ENCODE data around the gene ACLY. TPM values are rescaled to one million over a fixed set of nuclear protein-coding genes. Genes with fewer than 3 reads are reported as not detected.
A peak's percentile ranks its signal among the peaks of the same experiment; 100 is the strongest.

ACLY gene
- total and polyA plus RNA-seq, 7 experiments from 2014 or later = 42.7 to 154 (median 67.9) TPM

- no peaks in the 10 kb centered on the region for H3K9me3 ChIP-seq (ENCODE audit: control insufficient read depth in 2 of 3, low read length in 3 of 3)
- Mint-ChIP-seq H3K4me1 (peaks cover 0 to 23% (median 3%) of the 10 kb centered on the region in 7 donors), H3K27ac (no peak overlapping the region), H3K9me3 (peaks cover 0 to 2% (median 0%) of the 10 kb centered on the region in 11 donors), H3K27me3 (no peaks in the 10 kb centered on the region), H3K36me3 (peaks cover 0 to 49% (median 12%) of the 10 kb centered on the region in 5 donors), H3K4me3 (no peak overlapping the region)
- intact Hi-C loops (cut with micrococcal nuclease) = no loop called here
- ChIA-PET POLR2A (interaction anchor here (0.7 kb wide), 1 partner anchor 1993 kb away, joined by 3 read pairs; no protein-coding TSS in a partner anchor), CTCF (interaction anchor here (0.6 kb wide), 1 partner anchor 30 kb away, joined by 3 read pairs; no protein-coding TSS in a partner anchor)
- no peak overlapping the region for H3K4me3 ChIP-seq (ENCODE audit: low read length)
- H3K27ac ChIP-seq (ENCODE audit: low read depth, low read length) = no peak overlapping the region
- peaks cover 9 to 64% (median 12%) of the 10 kb centered on the region in 3 experiments for H3K36me3 ChIP-seq (ENCODE audit: control insufficient read depth in 2 of 3, insufficient read depth in 3 of 3, low read length in 3 of 3)
- H3K4me1 ChIP-seq (ENCODE audit: control insufficient read depth in 2 of 2, insufficient read depth in 2 of 2, low read length in 2 of 2) = no peaks in the 10 kb centered on the region
- DNase-seq = no peak
- H3K27me3 ChIP-seq (ENCODE audit: control insufficient read depth in 2 of 2, insufficient read depth in 2 of 2, low read length in 2 of 2) = no peaks in the 10 kb centered on the region
- no peak for ATAC-seq
These were observed 45.0 kb downstream of the ACLY start for GRCh38 chr17:41873559-41874292.

GRCh38 chr17:41871789-41872188, 47.0 kb downstream of the ACLY start:
- H3K4me1 Mint-ChIP-seq = peaks cover 0 to 28% (median 12%) of the 10 kb centered on the region in 7 donors
- Histone ChIP-seq H3K9me3 (ENCODE audit: control insufficient read depth in 2 of 3, low read length in 3 of 3) (no peaks in the 10 kb centered on the region), H3K4me3 (ENCODE audit: low read length) (no peak overlapping the region), H3K36me3 (ENCODE audit: control insufficient read depth in 2 of 3, insufficient read depth in 3 of 3, low read length in 3 of 3) (peaks cover 0 to 58% (median 3%) of the 10 kb centered on the region in 3 experiments), H3K4me1 (ENCODE audit: control insufficient read depth in 2 of 2, insufficient read depth in 2 of 2, low read length in 2 of 2) (no peaks in the 10 kb centered on the region), H3K27me3 (ENCODE audit: control insufficient read depth in 2 of 2, insufficient read depth in 2 of 2, low read length in 2 of 2) (no peaks in the 10 kb centered on the region), H3K27ac (ENCODE audit: low read depth, low read length) (no peak overlapping the region)
- intact Hi-C loops (cut with micrococcal nuclease) = no loop called here
- peak overlapping the region in 2 of 9 donors; percentile 12 to 30 for H3K27ac Mint-ChIP-seq
- peaks cover 0 to 39% (median 9%) of the 10 kb centered on the region in 5 donors for H3K36me3 Mint-ChIP-seq
- POLR2A ChIA-PET = no interaction called here
- H3K9me3 Mint-ChIP-seq = peaks cover 0 to 2% (median 0%) of the 10 kb centered on the region in 11 donors
- no peak for ATAC-seq
- CTCF ChIA-PET = no interaction called here
- DNase-seq = no peak
- no peak overlapping the region for H3K4me3 Mint-ChIP-seq
- no peaks in the 10 kb centered on the region for H3K27me3 Mint-ChIP-seq

- DNase-seq (no peak), ATAC-seq (no peak)
- Histone ChIP-seq H3K27ac (ENCODE audit: low read depth, low read length) (no peak overlapping the region), H3K36me3 (ENCODE audit: control insufficient read depth in 2 of 3, insufficient read depth in 3 of 3, low read length in 3 of 3) (peaks cover 0 to 58% (median 3%) of the 10 kb centered on the region in 3 experiments), H3K4me3 (ENCODE audit: low read length) (no peak overlapping the region), H3K4me1 (ENCODE audit: control insufficient read depth in 2 of 2, insufficient read depth in 2 of 2, low read length in 2 of 2) (no peaks in the 10 kb centered on the region), H3K9me3 (ENCODE audit: control insufficient read depth in 2 of 3, low read length in 3 of 3) (no peaks in the 10 kb centered on the region), H3K27me3 (ENCODE audit: control insufficient read depth in 2 of 2, insufficient read depth in 2 of 2, low read length in 2 of 2) (no peaks in the 10 kb centered on the region)
- Mint-ChIP-seq H3K4me3 (no peak overlapping the region), H3K4me1 (peaks cover 0 to 29% (median 12%) of the 10 kb centered on the region in 7 donors), H3K36me3 (peaks cover 0 to 39% (median 9%) of the 10 kb centered on the region in 5 donors), H3K27ac (peak overlapping the region in 6 of 9 donors; percentile 5 to 66 (median 30)), H3K27me3 (no peaks in the 10 kb centered on the region), H3K9me3 (peaks cover 0 to 2% (median 0%) of the 10 kb centered on the region in 11 donors)
- intact Hi-C loops (cut with micrococcal nuclease) = no loop called here
- ChIA-PET POLR2A (no interaction called here), CTCF (no interaction called here)
These were observed 48.1 kb downstream of the ACLY start for GRCh38 chr17:41870627-41871026.

- H3K27ac Mint-ChIP-seq = peak overlapping the region in 4 of 9 donors; percentile 28 to 68 (median 50)
- Histone ChIP-seq H3K36me3 (ENCODE audit: control insufficient read depth in 2 of 3, insufficient read depth in 3 of 3, low read length in 3 of 3) (peaks cover 0 to 58% (median 3%) of the 10 kb centered on the region in 3 experiments), H3K4me3 (ENCODE audit: low read length) (no peak overlapping the region), H3K4me1 (ENCODE audit: control insufficient read depth in 2 of 2, insufficient read depth in 2 of 2, low read length in 2 of 2) (no peaks in the 10 kb centered on the region), H3K27me3 (ENCODE audit: control insufficient read depth in 2 of 2, insufficient read depth in 2 of 2, low read length in 2 of 2) (no peaks in the 10 kb centered on the region), H3K9me3 (ENCODE audit: control insufficient read depth in 2 of 3, low read length in 3 of 3) (no peaks in the 10 kb centered on the region), H3K27ac (ENCODE audit: low read depth, low read length) (no peak overlapping the region)
- POLR2A ChIA-PET = no interaction called here
- intact Hi-C loops (cut with micrococcal nuclease) = no loop called here
- peaks cover 0 to 39% (median 9%) of the 10 kb centered on the region in 5 donors for H3K36me3 Mint-ChIP-seq
- DNase-seq (no peak), ATAC-seq (no peak)
- peaks cover 0 to 32% (median 12%) of the 10 kb centered on the region in 7 donors for H3K4me1 Mint-ChIP-seq
- H3K4me3 Mint-ChIP-seq = no peak overlapping the region
- CTCF ChIA-PET = no interaction called here
- H3K27me3 Mint-ChIP-seq = no peaks in the 10 kb centered on the region
- peaks cover 0 to 3% (median 0%) of the 10 kb centered on the region in 11 donors for H3K9me3 Mint-ChIP-seq
These were observed 48.7 kb downstream of the ACLY start for GRCh38 chr17:41870097-41870496.

GRCh38 chr17:41869426-41869825, 49.3 kb downstream of the ACLY start:
- peaks cover 0 to 32% (median 12%) of the 10 kb centered on the region in 7 donors for H3K4me1 Mint-ChIP-seq
- Histone ChIP-seq H3K27me3 (ENCODE audit: control insufficient read depth in 2 of 2, insufficient read depth in 2 of 2, low read length in 2 of 2) (no peaks in the 10 kb centered on the region), H3K4me3 (ENCODE audit: low read length) (no peak overlapping the region), H3K27ac (ENCODE audit: low read depth, low read length) (no peak overlapping the region), H3K4me1 (ENCODE audit: control insufficient read depth in 2 of 2, insufficient read depth in 2 of 2, low read length in 2 of 2) (peaks cover 0 to 1% of the 10 kb centered on the region in 2 donors), H3K36me3 (ENCODE audit: control insufficient read depth in 2 of 3, insufficient read depth in 3 of 3, low read length in 3 of 3) (peaks cover 0 to 61% (median 3%) of the 10 kb centered on the region in 3 experiments), H3K9me3 (ENCODE audit: control insufficient read depth in 2 of 3, low read length in 3 of 3) (no peaks in the 10 kb centered on the region)
- H3K9me3 Mint-ChIP-seq = peaks cover 0 to 3% (median 0%) of the 10 kb centered on the region in 11 donors
- H3K4me3 Mint-ChIP-seq = peak overlapping the region in 1 of 10 donors; percentile 44
- ChIA-PET POLR2A (interaction anchor here (0.8 kb wide), 1 partner anchor 310 kb away, joined by 3 read pairs; no protein-coding TSS in a partner anchor), CTCF (no interaction called here)
- peak overlapping the region in 4 of 9 donors; percentile 13 to 68 (median 42) for H3K27ac Mint-ChIP-seq
- no peaks in the 10 kb centered on the region for H3K27me3 Mint-ChIP-seq
- ATAC-seq = no peak
- intact Hi-C loops (cut with micrococcal nuclease) = loop anchor here (5.0 to 10.0 kb wide), 4 partner anchors 135 to 1222 kb away; partner anchors contain the start of genes DNAJC7 (in 1 of the 2), HAP1 (in 1 of the 2), NAGLU (in 1 of the 2) and SMARCE1 (in 1 of the 2)
- DNase-seq = no peak
- peaks cover 0 to 39% (median 9%) of the 10 kb centered on the region in 5 donors for H3K36me3 Mint-ChIP-seq

GRCh38 chr17:41868568-41868967, 50.2 kb downstream of the ACLY start:
- Mint-ChIP-seq H3K27me3 (no peaks in the 10 kb centered on the region), H3K4me1 (peaks cover 0 to 32% (median 12%) of the 10 kb centered on the region in 7 donors), H3K9me3 (peaks cover 0 to 3% (median 0%) of the 10 kb centered on the region in 11 donors), H3K4me3 (peak overlapping the region in 4 of 10 donors; percentile 6 to 51 (median 25)), H3K27ac (peak overlapping the region in 8 of 9 donors; percentile 2 to 87 (median 64)), H3K36me3 (peaks cover 0 to 37% (median 9%) of the 10 kb centered on the region in 5 donors)
- Histone ChIP-seq H3K4me1 (ENCODE audit: control insufficient read depth in 2 of 2, insufficient read depth in 2 of 2, low read length in 2 of 2) (peaks cover 6 to 10% of the 10 kb centered on the region in 2 donors), H3K4me3 (ENCODE audit: low read length) (no peak overlapping the region), H3K9me3 (ENCODE audit: control insufficient read depth in 2 of 3, low read length in 3 of 3) (no peaks in the 10 kb centered on the region), H3K27ac (ENCODE audit: low read depth, low read length) (no peak overlapping the region), H3K27me3 (ENCODE audit: control insufficient read depth in 2 of 2, insufficient read depth in 2 of 2, low read length in 2 of 2) (no peaks in the 10 kb centered on the region), H3K36me3 (ENCODE audit: control insufficient read depth in 2 of 3, insufficient read depth in 3 of 3, low read length in 3 of 3) (peaks cover 0 to 54% (median 3%) of the 10 kb centered on the region in 3 experiments)
- ChIA-PET POLR2A (interaction anchor here (0.8 kb wide), 1 partner anchor 310 kb away, joined by 3 read pairs; no protein-coding TSS in a partner anchor), CTCF (no interaction called here)
- DNase-seq = no peak
- ATAC-seq = no peak
- intact Hi-C loops (cut with micrococcal nuclease) = loop anchor here (5.0 to 10.0 kb wide), 4 partner anchors 134 to 1221 kb away; partner anchors contain the start of genes DNAJC7 (in 1 of the 2), HAP1 (in 1 of the 2), NAGLU (in 1 of the 2) and SMARCE1 (in 1 of the 2)

Data from naive thymus-derived CD4-positive, alpha-beta T cell (primary cell).